Endothelial cell of hepatic sinusoid (primary cell): ENCODE data around the gene EYA3.

Source experiments
- in situ Hi-C: cut with HindIII; loops from 2 replicates; pipeline ENCODE4 v1.10.0; 2017; ENCODE audit warnings: low sequenced_read_pairs

Gene EYA3

GRCh38 chr1:28112388-28113241 is 24.2 kb upstream of the EYA3 start:
- in situ Hi-C loops = no loop called here

GRCh38 chr1:28111157-28111556 is 22.7 kb upstream of the EYA3 start:
- in situ Hi-C loops = no loop called here

- in situ Hi-C loops = no loop called here
These were observed 22.1 kb upstream of the EYA3 start for GRCh38 chr1:28110555-28110954.

DNA sequence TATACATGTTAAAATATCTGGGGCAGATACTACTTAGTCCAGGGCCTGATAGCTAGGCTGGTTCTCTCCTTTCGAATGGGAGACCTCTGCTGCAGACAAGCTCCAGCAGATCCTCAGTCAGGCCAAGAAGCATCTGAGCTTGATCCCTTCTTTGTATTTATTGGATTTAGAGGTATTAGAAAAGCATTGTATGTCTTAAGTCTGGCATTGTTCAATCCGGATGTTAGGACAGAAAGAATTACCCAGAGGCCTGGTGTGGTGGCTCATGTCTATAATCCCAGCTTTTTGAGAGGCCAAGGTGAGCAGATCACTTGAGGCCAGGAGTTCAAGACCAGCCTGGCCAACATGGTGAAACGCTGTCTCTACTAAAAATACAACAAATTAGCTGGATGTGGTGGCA is 21.2 kb upstream of the EYA3 start:
- in situ Hi-C loops = no loop called here

DNA sequence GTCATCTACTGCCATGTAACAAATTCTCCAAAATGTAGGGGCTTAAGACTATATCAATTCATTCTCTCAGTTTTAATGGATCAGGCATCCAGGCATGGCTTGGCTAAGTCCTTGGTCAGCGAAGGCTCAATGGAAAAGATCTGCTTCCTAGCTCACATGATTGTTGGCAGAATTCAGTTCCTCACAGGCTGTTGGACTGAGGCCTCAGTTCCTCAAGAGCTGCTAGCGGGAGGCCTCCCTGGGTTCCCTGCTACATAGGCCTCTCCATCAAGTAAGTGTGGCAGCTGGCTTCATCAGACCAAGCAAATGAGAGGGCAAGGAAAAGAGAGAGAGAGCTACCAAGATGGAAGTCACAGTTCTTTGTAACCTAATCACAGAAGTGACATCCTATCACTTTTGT is 19.6 kb upstream of the EYA3 start:
- in situ Hi-C loops = no loop called here

- in situ Hi-C loops = no loop called here
These were observed 16.6 kb upstream of the EYA3 start for GRCh38 chr1:28104866-28105467.

DNA sequence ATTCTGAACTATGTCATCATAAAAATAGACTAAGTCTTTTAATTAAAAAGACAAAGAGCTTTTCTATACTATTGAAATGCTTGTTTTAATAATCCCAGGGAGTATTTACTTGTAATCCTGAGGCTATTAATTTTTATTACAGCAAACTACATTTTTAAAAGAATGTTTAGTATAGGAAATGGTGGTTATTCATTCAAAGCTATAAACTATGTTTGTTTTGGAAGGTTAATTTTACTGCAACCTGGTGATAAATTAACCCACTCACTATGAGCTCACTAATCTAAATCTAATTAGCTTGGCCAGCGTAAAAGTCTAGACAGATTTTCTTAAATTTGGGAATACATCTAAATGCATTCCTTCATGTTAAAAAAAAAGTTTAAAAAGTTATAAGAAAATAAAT is 13.8 kb upstream of the EYA3 start:
- in situ Hi-C loops = no loop called here

DNA sequence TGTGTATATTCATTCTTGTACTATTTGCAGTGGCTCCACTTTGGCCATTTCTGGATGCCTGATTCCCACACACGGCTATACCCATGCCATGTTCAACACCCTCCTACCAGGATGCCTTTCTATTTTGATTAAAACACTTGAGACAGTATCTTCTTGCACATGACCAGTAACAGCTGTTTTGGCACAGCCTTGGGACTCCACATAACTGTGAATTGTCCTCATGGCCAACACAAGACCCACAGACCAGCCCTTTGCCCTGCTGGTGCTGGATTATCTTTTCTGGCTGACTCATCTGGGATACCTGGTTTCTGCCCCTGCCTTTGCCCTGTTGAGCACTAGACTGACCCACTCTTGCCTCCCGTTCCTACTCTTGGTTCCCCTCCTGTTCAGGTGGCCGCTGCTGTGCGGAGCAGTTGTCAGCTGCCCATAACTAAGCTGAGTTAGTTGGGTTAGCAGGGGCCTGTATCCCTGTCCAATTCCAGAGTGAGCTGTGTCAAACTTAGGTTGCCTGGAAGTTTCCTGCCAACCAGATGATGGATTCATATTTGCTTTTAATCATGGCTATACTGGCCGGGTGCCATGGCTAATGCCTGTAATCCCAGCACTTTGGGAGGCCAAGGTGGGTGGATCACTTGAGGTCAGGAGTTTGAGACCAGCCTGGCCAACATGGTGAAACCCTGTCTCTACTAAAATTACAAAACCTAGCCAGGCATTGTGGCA is 10.8 kb upstream of the EYA3 start:
- in situ Hi-C loops = no loop called here

GRCh38 chr1:28097100-28097472 is 8.7 kb upstream of the EYA3 start:
- in situ Hi-C loops = no loop called here

- in situ Hi-C loops = no loop called here
These were observed 8.0 kb upstream of the EYA3 start for GRCh38 chr1:28096210-28097099.

GRCh38 chr1:28091043-28091781 is 2.8 kb upstream of the EYA3 start:
- in situ Hi-C loops = no loop called here

- in situ Hi-C loops = no loop called here
These were observed 719 bp downstream of the EYA3 start for GRCh38 chr1:28087614-28088167.

DNA sequence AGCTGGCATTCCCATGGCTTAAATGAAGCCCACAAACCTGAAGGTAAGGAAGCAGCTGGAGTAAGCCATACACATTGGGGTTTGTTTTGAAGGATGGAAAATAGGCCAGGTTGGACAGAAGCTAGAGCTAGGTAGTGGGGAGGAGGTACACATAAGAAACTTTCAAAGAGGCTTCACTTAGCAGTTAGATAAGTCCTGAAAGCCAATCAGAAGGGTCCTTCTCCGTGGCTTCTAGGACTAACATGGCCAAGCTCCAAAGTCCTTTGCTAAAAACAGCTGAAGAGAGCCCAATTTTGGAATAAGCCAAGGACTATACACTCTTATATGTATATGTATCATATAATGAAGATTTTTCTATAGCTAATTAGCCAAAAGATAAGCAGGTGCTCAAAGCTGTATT is 1.8 kb downstream of the EYA3 start:
- in situ Hi-C loops = no loop called here

DNA sequence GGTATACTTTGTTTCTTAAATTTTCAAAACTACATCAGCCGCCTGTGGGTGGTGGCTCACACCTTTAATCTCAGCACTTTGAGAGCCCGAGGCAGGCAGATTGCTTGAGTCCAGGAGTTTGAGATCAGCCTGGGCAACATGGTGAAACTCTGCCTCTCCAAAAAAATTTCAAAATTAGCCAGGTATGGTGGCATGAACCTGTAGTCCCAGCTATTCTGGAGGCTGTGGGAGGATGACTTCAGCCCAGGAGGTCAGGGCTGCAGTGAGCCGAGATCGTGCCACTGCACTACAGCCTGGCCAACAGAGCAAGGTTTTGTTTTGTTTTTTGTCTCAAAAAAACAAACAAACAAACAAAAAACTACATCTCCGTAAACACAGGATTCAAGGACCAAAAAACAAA is 3.3 kb downstream of the EYA3 start:
- in situ Hi-C loops = no loop called here

DNA sequence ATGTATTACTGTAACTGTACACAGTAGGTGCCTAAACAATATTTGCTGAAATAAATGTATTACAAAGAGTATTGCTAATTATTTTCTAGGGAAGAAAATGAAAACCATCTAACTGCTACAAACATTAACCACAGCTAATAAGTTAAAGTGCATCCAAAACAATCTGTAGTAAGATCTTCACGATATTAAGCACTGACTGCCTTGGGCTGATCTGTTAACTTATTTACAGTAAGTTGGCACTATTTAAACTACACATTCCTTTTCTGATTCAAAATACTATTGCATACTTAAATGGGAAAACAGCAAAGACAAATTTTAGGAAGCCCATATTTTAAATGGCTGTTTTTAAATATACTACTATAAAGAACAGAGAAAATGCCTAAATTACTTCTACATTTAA is 4.5 kb downstream of the EYA3 start:
- in situ Hi-C loops = no loop called here

DNA sequence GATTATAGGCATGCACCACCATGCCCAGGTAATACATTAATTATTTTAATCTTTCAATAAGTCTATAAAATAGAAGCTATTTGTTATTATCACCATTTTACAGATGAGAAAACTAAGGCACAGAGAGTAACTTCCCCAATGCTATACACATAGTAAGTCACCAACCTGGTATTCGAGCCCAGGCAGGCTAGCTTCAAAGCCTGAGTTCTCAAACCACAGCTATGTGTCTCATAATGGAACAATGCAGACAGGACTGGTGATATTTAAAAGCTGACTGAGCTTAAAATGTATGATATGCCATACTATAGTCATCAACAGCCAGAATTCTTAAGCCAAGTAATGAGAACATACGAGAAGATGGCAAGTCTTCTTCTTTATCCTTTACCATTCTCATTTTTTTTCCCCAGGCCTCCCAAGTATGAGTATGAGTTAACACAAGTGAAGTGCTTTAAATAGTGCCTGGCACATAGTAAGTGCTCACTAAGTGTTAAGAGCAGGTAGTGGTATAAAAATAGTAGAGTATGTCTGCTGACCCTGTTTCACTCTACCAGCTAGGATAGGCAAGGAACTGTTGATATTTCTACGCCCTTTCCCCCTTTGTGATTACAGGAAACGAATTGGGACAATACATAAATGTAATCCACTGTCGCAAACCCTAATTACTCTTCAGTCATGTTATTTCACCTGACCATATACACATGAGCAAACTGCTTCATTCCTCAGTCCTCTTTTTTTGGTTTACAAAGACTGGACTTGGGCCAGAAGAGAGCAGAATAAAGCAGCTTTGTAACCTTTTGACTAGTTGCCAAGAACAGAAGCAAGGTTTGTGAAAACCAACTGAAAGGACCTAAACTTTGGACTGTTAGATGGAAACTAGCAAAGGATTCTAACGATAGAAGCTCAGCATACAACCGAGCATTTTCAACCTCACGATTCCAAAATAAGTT is 9.5 kb downstream of the EYA3 start:
- in situ Hi-C loops = no loop called here

DNA sequence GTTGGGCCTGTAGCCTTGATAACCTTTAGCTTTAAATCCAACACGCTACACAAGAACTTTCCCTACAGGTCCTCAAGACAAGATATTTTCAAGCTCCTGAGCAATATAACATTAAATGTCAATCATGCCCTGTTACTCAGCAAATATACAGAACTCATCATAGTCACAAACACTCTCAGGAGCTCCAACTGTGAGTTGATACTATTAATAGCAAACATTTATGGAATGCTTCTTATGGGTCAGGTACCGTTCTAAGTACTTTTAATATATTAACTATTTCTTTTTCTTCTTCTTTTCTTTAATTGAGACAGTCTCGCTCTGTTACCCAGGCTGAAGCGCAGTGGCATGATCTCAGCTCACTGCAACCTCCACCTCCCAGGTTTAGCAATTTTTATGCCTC is 10.1 kb downstream of the EYA3 start:
- in situ Hi-C loops = no loop called here

DNA sequence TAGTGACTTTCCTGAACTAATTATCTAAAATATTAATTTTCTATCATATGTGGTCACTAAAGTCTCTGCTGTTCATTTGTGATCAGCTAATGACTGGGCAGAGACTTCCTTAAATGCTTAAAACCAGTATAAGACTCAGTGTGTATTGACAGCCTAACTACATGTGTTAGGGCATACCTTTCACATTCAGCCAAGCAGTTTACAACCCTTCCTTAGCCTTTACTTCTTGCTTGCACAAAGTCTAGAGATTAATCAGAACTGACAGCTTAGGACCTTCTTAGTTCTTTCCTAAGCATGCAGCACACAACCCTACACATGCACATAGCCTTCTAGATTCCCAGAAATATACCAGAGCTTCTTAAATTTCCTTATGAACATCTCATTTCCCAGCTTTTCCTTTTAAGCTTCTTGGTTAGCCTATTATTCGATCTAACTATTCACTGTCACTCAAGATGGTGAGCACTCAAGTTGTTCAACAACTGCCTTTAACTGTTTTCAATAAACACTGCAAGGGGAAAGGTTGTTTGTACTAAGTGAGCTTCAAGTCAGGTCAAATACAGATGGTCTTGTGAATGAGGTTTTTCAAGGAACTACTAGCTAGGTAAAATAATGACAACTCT is 13.4 kb downstream of the EYA3 start:
- in situ Hi-C loops = no loop called here

- in situ Hi-C loops = no loop called here
These were observed 14.5 kb downstream of the EYA3 start for GRCh38 chr1:28073867-28074266.
